ENCODE results near the gene PARD3. TPM values are rescaled to one million over a fixed set of nuclear protein-coding genes. Genes with fewer than 3 reads are reported as not detected.

Gene PARD3
- total RNA-seq, 3 donors from 2014 or later (not counting 1 experiment from before 2014, with no cell fraction given), result 0.14 to 0.49 (median 0.38) TPM

DNA sequence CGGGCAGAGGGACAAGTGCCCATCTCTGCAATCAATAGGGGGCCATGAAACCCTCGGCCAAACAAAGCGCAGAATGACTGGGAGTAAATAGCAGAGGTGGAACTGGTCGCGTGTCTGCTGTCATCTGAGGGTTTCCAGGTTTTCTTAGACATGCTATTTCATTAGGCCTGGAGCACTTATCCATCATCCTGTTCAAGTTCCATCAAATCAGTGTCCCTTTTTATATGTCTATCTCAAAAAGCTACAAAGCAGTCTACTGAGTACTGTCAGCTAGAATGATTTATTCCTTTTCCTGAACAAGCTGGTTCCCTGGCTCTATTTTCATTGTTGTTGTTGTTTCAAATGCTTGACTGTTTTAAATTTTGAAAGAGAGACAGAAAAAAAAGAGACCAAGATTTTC, 590.5 kb downstream of the PARD3 start:
- ATAC-seq (no peak), DNase-seq (no peak)
- TF ChIP-seq, protein P1, sequence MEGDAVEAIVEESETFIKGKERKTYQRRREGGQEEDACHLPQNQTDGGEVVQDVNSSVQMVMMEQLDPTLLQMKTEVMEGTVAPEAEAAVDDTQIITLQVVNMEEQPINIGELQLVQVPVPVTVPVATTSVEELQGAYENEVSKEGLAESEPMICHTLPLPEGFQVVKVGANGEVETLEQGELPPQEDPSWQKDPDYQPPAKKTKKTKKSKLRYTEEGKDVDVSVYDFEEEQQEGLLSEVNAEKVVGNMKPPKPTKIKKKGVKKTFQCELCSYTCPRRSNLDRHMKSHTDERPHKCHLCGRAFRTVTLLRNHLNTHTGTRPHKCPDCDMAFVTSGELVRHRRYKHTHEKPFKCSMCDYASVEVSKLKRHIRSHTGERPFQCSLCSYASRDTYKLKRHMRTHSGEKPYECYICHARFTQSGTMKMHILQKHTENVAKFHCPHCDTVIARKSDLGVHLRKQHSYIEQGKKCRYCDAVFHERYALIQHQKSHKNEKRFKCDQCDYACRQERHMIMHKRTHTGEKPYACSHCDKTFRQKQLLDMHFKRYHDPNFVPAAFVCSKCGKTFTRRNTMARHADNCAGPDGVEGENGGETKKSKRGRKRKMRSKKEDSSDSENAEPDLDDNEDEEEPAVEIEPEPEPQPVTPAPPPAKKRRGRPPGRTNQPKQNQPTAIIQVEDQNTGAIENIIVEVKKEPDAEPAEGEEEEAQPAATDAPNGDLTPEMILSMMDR (IDR thresholded peaks at IDR 0.05), result no peak
- peaks cover 12 to 19% of the 10 kb centered on the region in 2 donors for H3K27me3 Mint-ChIP-seq (ENCODE audit: low read depth in 2 of 2)
- H3K27ac ChIP-seq (ENCODE audit: low read length), result no peak overlapping the region
- intact Hi-C loops (cut with micrococcal nuclease), result loop anchor here (10.0 kb wide), 1 partner anchor 410 kb away; no protein-coding TSS in a partner anchor
- H3K4me3 Mint-ChIP-seq, result no peak overlapping the region
- H3K27me3 ChIP-seq (ENCODE audit: control insufficient read depth, insufficient read depth, low read length), result no peaks in the 10 kb centered on the region
- no peak overlapping the region for H3K27ac Mint-ChIP-seq
- peaks cover 0 to 18% of the 10 kb centered on the region in 2 donors for H3K4me1 Mint-ChIP-seq
- H3K4me3 ChIP-seq (ENCODE audit: low read length), result no peak overlapping the region
- H3K36me3 ChIP-seq (ENCODE audit: control insufficient read depth, insufficient read depth, low read length), result no peaks in the 10 kb centered on the region
- WGBS (ENCODE audit: insufficient coverage), result 88% methylated on average over 5 of the region's 5 CpGs
- no peaks in the 10 kb centered on the region for H3K9me3 Mint-ChIP-seq
- H3K4me1 ChIP-seq (ENCODE audit: control insufficient read depth, insufficient read depth, low read length), result no peaks in the 10 kb centered on the region
- no peaks in the 10 kb centered on the region for H3K9me3 ChIP-seq (ENCODE audit: control insufficient read depth, insufficient read depth, low read length)
- no peaks in the 10 kb centered on the region for H3K36me3 Mint-ChIP-seq

DNA sequence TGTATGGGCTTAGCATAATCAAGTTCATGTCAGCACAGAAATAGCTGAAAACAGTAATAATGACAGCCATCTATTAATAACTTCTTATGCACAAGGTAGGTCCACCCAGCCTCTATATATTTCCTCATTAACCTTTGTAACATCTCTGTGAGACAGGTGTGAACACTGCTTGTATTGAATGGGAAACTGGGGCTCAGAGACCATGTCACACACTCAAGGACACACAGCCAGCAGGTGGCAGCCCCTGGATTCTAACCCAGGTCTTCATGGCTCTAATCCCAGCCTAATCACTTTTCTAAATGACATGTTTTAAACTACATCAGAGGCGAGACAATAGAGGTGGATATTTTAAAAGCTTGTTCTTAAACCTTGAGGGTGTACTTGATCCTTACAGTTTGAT, 591.4 kb downstream of the PARD3 start:
- no peak overlapping the region for H3K27ac ChIP-seq (ENCODE audit: low read length)
- H3K4me1 Mint-ChIP-seq, result peaks cover 0 to 21% of the 10 kb centered on the region in 2 donors
- ATAC-seq, result no peak
- H3K4me3 Mint-ChIP-seq, result no peak overlapping the region
- no peak overlapping the region for H3K4me3 ChIP-seq (ENCODE audit: low read length)
- no peaks in the 10 kb centered on the region for H3K9me3 ChIP-seq (ENCODE audit: control insufficient read depth, insufficient read depth, low read length)
- H3K36me3 Mint-ChIP-seq, result no peaks in the 10 kb centered on the region
- TF ChIP-seq, protein P1 (IDR thresholded peaks at IDR 0.05), result no peak
- no peaks in the 10 kb centered on the region for H3K36me3 ChIP-seq (ENCODE audit: control insufficient read depth, insufficient read depth, low read length)
- H3K27ac Mint-ChIP-seq, result no peak overlapping the region
- H3K27me3 Mint-ChIP-seq (ENCODE audit: low read depth in 2 of 2), result peaks cover 14 to 15% of the 10 kb centered on the region in 2 donors
- 80% methylated on average over 1 of the region's 1 CpG for WGBS (ENCODE audit: insufficient coverage)
- DNase-seq, result no peak
- no peaks in the 10 kb centered on the region for H3K9me3 Mint-ChIP-seq
- intact Hi-C loops (cut with micrococcal nuclease), result loop anchor here (10.0 kb wide), 1 partner anchor 411 kb away; no protein-coding TSS in a partner anchor
- H3K4me1 ChIP-seq (ENCODE audit: control insufficient read depth, insufficient read depth, low read length), result no peaks in the 10 kb centered on the region
- H3K27me3 ChIP-seq (ENCODE audit: control insufficient read depth, insufficient read depth, low read length), result no peaks in the 10 kb centered on the region

DNA sequence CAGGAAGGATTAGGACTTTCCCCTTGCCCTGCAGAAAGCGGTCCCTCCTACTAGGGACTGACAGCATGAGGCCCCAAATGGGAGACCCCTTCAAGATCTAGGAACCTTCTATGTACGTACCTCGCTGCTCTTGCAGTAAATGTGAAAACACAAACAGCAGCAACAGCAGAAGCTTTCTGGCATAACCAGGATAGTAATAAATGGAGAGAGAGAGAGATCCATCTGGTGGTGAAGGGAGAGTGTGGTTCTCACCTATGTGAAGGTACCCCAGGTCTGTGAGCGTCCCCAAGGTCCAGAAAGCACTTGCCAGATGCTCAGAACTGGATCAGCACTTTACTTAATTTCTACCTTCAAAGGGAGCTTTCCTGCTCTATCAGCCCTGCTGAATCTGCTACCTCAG, 592.7 kb downstream of the PARD3 start:
- H3K27ac Mint-ChIP-seq, result no peak overlapping the region
- H3K4me3 Mint-ChIP-seq, result no peak overlapping the region
- intact Hi-C loops (cut with micrococcal nuclease), result loop anchor here (10.0 kb wide), 1 partner anchor 412 kb away; no protein-coding TSS in a partner anchor

More for the DNA sequence above, 592.7 kb downstream of the PARD3 start:
- Histone ChIP-seq H3K36me3 (ENCODE audit: control insufficient read depth, insufficient read depth, low read length) (no peaks in the 10 kb centered on the region), H3K27me3 (ENCODE audit: control insufficient read depth, insufficient read depth, low read length) (no peaks in the 10 kb centered on the region), H3K4me3 (ENCODE audit: low read length) (no peak overlapping the region), H3K9me3 (ENCODE audit: control insufficient read depth, insufficient read depth, low read length) (no peaks in the 10 kb centered on the region), H3K4me1 (ENCODE audit: control insufficient read depth, insufficient read depth, low read length) (no peaks in the 10 kb centered on the region), H3K27ac (ENCODE audit: low read length) (no peak overlapping the region)
- H3K9me3 Mint-ChIP-seq, result no peaks in the 10 kb centered on the region
- DNase-seq (no peak), ATAC-seq (no peak)
- TF ChIP-seq, protein P1 (IDR thresholded peaks at IDR 0.05), result no peak
- H3K27me3 Mint-ChIP-seq (ENCODE audit: low read depth in 2 of 2), result peaks cover 15 to 17% of the 10 kb centered on the region in 2 donors
- 86% methylated on average over 4 of the region's 4 CpGs for WGBS (ENCODE audit: insufficient coverage)
- peaks cover 0 to 21% of the 10 kb centered on the region in 2 donors for H3K4me1 Mint-ChIP-seq
- no peaks in the 10 kb centered on the region for H3K36me3 Mint-ChIP-seq
